ENCODE measurements around the gene CCND1. TPM values are rescaled to one million over a fixed set of nuclear protein-coding genes. Genes with fewer than 3 reads are reported as not detected.

The CCND1 gene
- total and polyA plus RNA-seq, 12 donors, result 11.4 to 292 (median 173) TPM

- DNase-seq, result no peak
- WGBS, 2 donors, result 71 to 72% methylated on average over 15 of the region's 15 CpGs
- no peak for ATAC-seq
- Histone ChIP-seq H3K4me1 (peaks cover 0 to 55% (median 9%) of the 10 kb centered on the region in 9 donors), H3K4me3 (no peak overlapping the region), H3K9me3 (no peaks in the 10 kb centered on the region), H3K27ac (no peak overlapping the region), H3K36me3 (peaks cover 0 to 79% (median 48%) of the 10 kb centered on the region in 9 donors), H3K27me3 (no peaks in the 10 kb centered on the region)
- no peak for TF ChIP-seq CTCF (IDR thresholded peaks at IDR 0.05)
- intact Hi-C loops (cut with DNase I), result no loop called here
Observed at GRCh38 chr11:69651834-69652620, 11.1 kb downstream of the CCND1 start.

- no peak for ATAC-seq
- H3K27me3 ChIP-seq, result no peaks in the 10 kb centered on the region
- no peak for DNase-seq
- WGBS, 2 donors, result 72 to 74% methylated on average over 11 of the region's 11 CpGs
- no peak overlapping the region for H3K4me3 ChIP-seq
- H3K4me1 ChIP-seq, result peaks cover 0 to 46% (median 4%) of the 10 kb centered on the region in 9 donors
- H3K9me3 ChIP-seq, result no peaks in the 10 kb centered on the region
- TF ChIP-seq CTCF (IDR thresholded peaks at IDR 0.05), result no peak
- peaks cover 0 to 69% (median 47%) of the 10 kb centered on the region in 9 donors for H3K36me3 ChIP-seq
- no peak overlapping the region for H3K27ac ChIP-seq
- intact Hi-C loops (cut with DNase I), result no loop called here
Observed at GRCh38 chr11:69652999-69653398, 12.0 kb downstream of the CCND1 start.

GRCh38 chr11:69653406-69653960 is 12.5 kb downstream of the CCND1 start:
- intact Hi-C loops (cut with DNase I), result no loop called here
- peaks cover 0 to 64% (median 42%) of the 10 kb centered on the region in 9 donors for H3K36me3 ChIP-seq
- ATAC-seq, result no peak
- DNase-seq, result no peak
- TF ChIP-seq CTCF (IDR thresholded peaks at IDR 0.05), result no peak
- H3K27me3 ChIP-seq, result no peaks in the 10 kb centered on the region
- WGBS, 2 donors, result 86 to 91% methylated on average over 23 of the region's 23 CpGs
- H3K9me3 ChIP-seq, result no peaks in the 10 kb centered on the region
- H3K4me3 ChIP-seq, result no peak overlapping the region
- H3K4me1 ChIP-seq, result peaks cover 0 to 41% (median 4%) of the 10 kb centered on the region in 9 donors
- no peak overlapping the region for H3K27ac ChIP-seq

GRCh38 chr11:69654001-69654659 is 13.2 kb downstream of the CCND1 start:
- DNase-seq, result no peak

More at GRCh38 chr11:69654001-69654659, 13.2 kb downstream of the CCND1 start:
- H3K27ac ChIP-seq, result no peak overlapping the region
- peak in 3 of 8 donors; percentile 7 to 28 (median 19) for ATAC-seq
- peaks cover 0 to 58% (median 36%) of the 10 kb centered on the region in 9 donors for H3K36me3 ChIP-seq
- no peak for TF ChIP-seq CTCF (IDR thresholded peaks at IDR 0.05)
- H3K4me1 ChIP-seq, result peaks cover 0 to 34% (median 3%) of the 10 kb centered on the region in 9 donors
- no peaks in the 10 kb centered on the region for H3K9me3 ChIP-seq
- no peak overlapping the region for H3K4me3 ChIP-seq
- 80 to 82% methylated on average over 38 of the region's 38 CpGs for WGBS, 2 donors
- intact Hi-C loops (cut with DNase I), result no loop called here
- H3K27me3 ChIP-seq, result no peaks in the 10 kb centered on the region
